Activated B cell treated with CpG ODN at 0.5 μM for 24 hours (primary cell): ENCODE measurements around the gene MTFR2. TPM values are rescaled to one million over a fixed set of nuclear protein-coding genes. Genes with fewer than 3 reads are reported as not detected.
"Not testable (repeated sequence)": the region's sequence is repeated elsewhere in the genome, so short reads cannot be mapped to it uniquely, and the experiment has no call there.

ENCODE experiments used
- ATAC-seq: fragments of 200-7000 bp; cut with Tn5 transposase; one replicate; pipeline ENCODE4 v1.10.0; 2021; ENCODE audit warnings: low read depth, mild to moderate bottlenecking, moderate library complexity
- CTCF ChIA-PET: fragments of 350-600 bp; sonication (Branson Sonifier 250); formaldehyde crosslinking; loops from one replicate; lab custom pipeline; 2021; ENCODE audit warnings: antibody characterized with exemption; lab: Charles Lee
- POLR2A ChIA-PET: fragments of 350-600 bp; sonication (Branson Sonifier 250); formaldehyde crosslinking; loops from one replicate; lab custom pipeline; 2021; ENCODE audit warnings: antibody characterized with exemption; lab: Charles Lee
- DNase-seq: peaks from one replicate; pipeline ENCODE4 v3.0.0; 2022
- H3K27ac Mint-ChIP-seq: one replicate; pipeline ENCODE4 v1.8.0; 2020; ENCODE audit warnings: mixed read lengths
- H3K27me3 Mint-ChIP-seq: one replicate; pipeline ENCODE4 v1.8.0; 2021; ENCODE audit warnings: mixed read lengths
- H3K36me3 Mint-ChIP-seq: one replicate; pipeline ENCODE4 v1.8.0; 2021; ENCODE audit warnings: low read depth, mixed read lengths
- H3K4me1 Mint-ChIP-seq: one replicate; pipeline ENCODE4 v1.8.0; 2021; ENCODE audit warnings: mixed read lengths
- H3K4me3 Mint-ChIP-seq: one replicate; pipeline ENCODE4 v1.8.0; 2020; ENCODE audit warnings: mild to moderate bottlenecking, mixed read lengths
- H3K9me3 Mint-ChIP-seq: one replicate; pipeline ENCODE4 v1.8.0; 2020; ENCODE audit warnings: mixed read lengths
- CTCF ChIP-seq: fragments of 200-600 bp; IDR thresholded peaks from one replicate; pipeline ENCODE4 v1.8.0; 2022; ENCODE audit warnings: antibody characterized with exemption, mild to moderate bottlenecking
- intact Hi-C: fragments of 100-400 bp; cut with micrococcal nuclease; formaldehyde crosslinking; loops from one replicate; pipeline ENCODE4 v1.15.1; 2024
- total RNA-seq: library from RNA; stranded (reverse); gene quantifications from 2 replicates; pipeline ENCODE4 v1.2.3, GENCODE V29; 2022

MTFR2 gene
- total RNA-seq, 1 donor from 2014 or later: 3.5 TPM

GRCh38 chr6:136228814-136229213 is 21.3 kb downstream of the MTFR2 start:
- ChIA-PET POLR2A (no interaction called here), CTCF (interaction anchor here (0.5 to 1.7 kb wide), 3 partner anchors 319 to 723 kb away, joined by 3 to 5 read pairs (median 3); no protein-coding TSS in a partner anchor)
- H3K4me3 Mint-ChIP-seq: no peak overlapping the region
- peaks cover 16% of the 10 kb centered on the region for H3K4me1 Mint-ChIP-seq
- no peaks in the 10 kb centered on the region for H3K9me3 Mint-ChIP-seq
- DNase-seq (no peak), ATAC-seq (no peak)
- TF ChIP-seq CTCF: no peak
- no peaks in the 10 kb centered on the region for H3K36me3 Mint-ChIP-seq
- intact Hi-C loops: no loop called here
- H3K27ac Mint-ChIP-seq: no peak overlapping the region
- H3K27me3 Mint-ChIP-seq: no peaks in the 10 kb centered on the region

- ATAC-seq (no peak), DNase-seq (no peak)
- ChIA-PET POLR2A (interaction anchor here (1.0 to 1.7 kb wide), 3 partner anchors 24 to 728 kb away, joined by 3 to 8 read pairs (median 5); partner anchors contain the start of genes BCLAF1 and MTFR2), CTCF (interaction anchor here (0.6 to 2.4 kb wide), 31 partner anchors 8 to 779 kb away, joined by 3 to 51 read pairs (median 4); no protein-coding TSS in a partner anchor)
- no peaks in the 10 kb centered on the region for H3K36me3 Mint-ChIP-seq
- peak overlapping the region; percentile 53 for H3K4me3 Mint-ChIP-seq
- no peaks in the 10 kb centered on the region for H3K9me3 Mint-ChIP-seq
- H3K27ac Mint-ChIP-seq: no peak overlapping the region
- TF ChIP-seq CTCF: no peak
- intact Hi-C loops: loop anchor here (1.0 kb wide), 7 partner anchors 90 to 776 kb away; no protein-coding TSS in a partner anchor
- H3K4me1 Mint-ChIP-seq: peaks cover 16% of the 10 kb centered on the region
- H3K27me3 Mint-ChIP-seq: no peaks in the 10 kb centered on the region
Observed at GRCh38 chr6:136226674-136227377, 23.3 kb downstream of the MTFR2 start.

- DNase-seq: no peak
- H3K4me1 Mint-ChIP-seq: peaks cover 16% of the 10 kb centered on the region
- no peak overlapping the region for H3K27ac Mint-ChIP-seq
- peak; percentile 99 for TF ChIP-seq CTCF
- ChIA-PET CTCF (interaction anchor here (0.6 to 2.4 kb wide), 33 partner anchors 9 to 778 kb away, joined by 3 to 51 read pairs (median 4); no protein-coding TSS in a partner anchor), POLR2A (interaction anchor here (1.0 to 1.7 kb wide), 3 partner anchors 24 to 728 kb away, joined by 3 to 8 read pairs (median 5); partner anchors contain the start of genes BCLAF1 and MTFR2)
- no peaks in the 10 kb centered on the region for H3K27me3 Mint-ChIP-seq
- peak overlapping the region; percentile 53 for H3K4me3 Mint-ChIP-seq
- no peaks in the 10 kb centered on the region for H3K36me3 Mint-ChIP-seq
- ATAC-seq: peak; percentile 93
- H3K9me3 Mint-ChIP-seq: no peaks in the 10 kb centered on the region
- intact Hi-C loops: loop anchor here (1.0 kb wide), 7 partner anchors 91 to 775 kb away; no protein-coding TSS in a partner anchor
Observed at GRCh38 chr6:136226027-136226673, 24.0 kb downstream of the MTFR2 start.

- intact Hi-C loops: no loop called here
- ChIA-PET POLR2A (no interaction called here), CTCF (interaction anchor here (0.6 to 2.4 kb wide), 19 partner anchors 9 to 778 kb away, joined by 3 to 51 read pairs (median 5); no protein-coding TSS in a partner anchor)
- Mint-ChIP-seq H3K27ac (no peak overlapping the region), H3K4me1 (peaks cover 16% of the 10 kb centered on the region), H3K36me3 (no peaks in the 10 kb centered on the region), H3K4me3 (no peak overlapping the region), H3K9me3 (no peaks in the 10 kb centered on the region), H3K27me3 (no peaks in the 10 kb centered on the region)
- no peak for ATAC-seq
- TF ChIP-seq CTCF: no peak
- DNase-seq: no peak
Observed at GRCh38 chr6:136225496-136225895, 24.6 kb downstream of the MTFR2 start.

- intact Hi-C loops, CTCF ChIA-PET, DNase-seq: not testable (repeated sequence)
Observed at GRCh38 chr6:136224974-136225373, 25.1 kb downstream of the MTFR2 start.

More at GRCh38 chr6:136224974-136225373, 25.1 kb downstream of the MTFR2 start:
- peaks cover 16% of the 10 kb centered on the region for H3K4me1 Mint-ChIP-seq
- H3K36me3 Mint-ChIP-seq, ATAC-seq, H3K9me3 Mint-ChIP-seq, H3K27ac Mint-ChIP-seq, H3K27me3 Mint-ChIP-seq, POLR2A ChIA-PET, H3K4me3 Mint-ChIP-seq: not testable (repeated sequence)
